LNCaP clone FGC (cell line): Measurements from ENCODE around the gene KCNT2.

Experiments used
- DNase-seq: peaks from one replicate; pipeline ENCODE4 v3.0.0-alpha.2; 2011; ENCODE audit warnings: low read depth
- H3K4me3 ChIP-seq: 2 replicates; pipeline ENCODE4 v1.5.1; 2011; ENCODE audit warnings: mild to moderate bottlenecking, low read depth, low read length, control low read depth
- CTCF ChIP-seq: IDR thresholded peaks from 2 replicates; pipeline ENCODE4 v1.5.1; 2012; ENCODE audit warnings: mild to moderate bottlenecking; ENCODE audit not compliant: control insufficient read depth, insufficient read depth; ENCODE audit errors: extremely low read depth

Gene KCNT2

GRCh38 chr1:196180847-196181593 is 427.2 kb downstream of the KCNT2 start:
- TF ChIP-seq CTCF = no peak
- DNase-seq = no peak
- no peak overlapping the region for H3K4me3 ChIP-seq

GRCh38 chr1:196178083-196178635 is 430.1 kb downstream of the KCNT2 start:
- TF ChIP-seq CTCF = no peak
- no peak for DNase-seq
- no peak overlapping the region for H3K4me3 ChIP-seq
